ENCODE results near the gene KIF4A.

Gene KIF4A

GRCh38 chrX:70281951-70282350, 8.0 kb upstream of the KIF4A start, which contains the start of gene RAB41:
RAB41 (plus strand) TSS chrX:70282172; CDS start chrX:70282218, 46 bp downstream.
- H3K4me3 ChIP-seq (replicated peaks; ENCODE audit: insufficient read depth, low read length) = no peak within 1 kb of the TSS
- TF ChIP-seq GABPA (IDR thresholded peaks at IDR 0.05; ENCODE audit: low read depth) = no peak
- no peak for TF ChIP-seq SPI1 (IDR thresholded peaks at IDR 0.05; ENCODE audit: borderline replicate concordance, low read depth)
- no peak for TF ChIP-seq CTCF (IDR thresholded peaks at IDR 0.05; ENCODE audit: insufficient read depth, low read length)
- TF ChIP-seq REST (IDR thresholded peaks at IDR 0.05; ENCODE audit: insufficient replicate concordance, low read depth) = no peak
- no peak for TF ChIP-seq POLR2AphosphoS5 (IDR thresholded peaks at IDR 0.05; ENCODE audit: low read depth)

GRCh38 chrX:70289168-70289792, 624 bp upstream of the KIF4A start:
- no peaks in the 10 kb centered on the region for H3K27me3 ChIP-seq (ENCODE audit: insufficient read depth, poor library complexity, severe bottlenecking)
- peak overlapping the region; percentile 50 for H3K27ac ChIP-seq (replicated peaks)
- TF ChIP-seq POLR2AphosphoS5 (IDR thresholded peaks at IDR 0.05; ENCODE audit: low read depth) = no peak
- TF ChIP-seq REST (IDR thresholded peaks at IDR 0.05; ENCODE audit: insufficient replicate concordance, low read depth) = no peak
- no peak for TF ChIP-seq SPI1 (IDR thresholded peaks at IDR 0.05; ENCODE audit: borderline replicate concordance, low read depth)
- no peak for TF ChIP-seq CTCF (IDR thresholded peaks at IDR 0.05; ENCODE audit: insufficient read depth, low read length)
- TF ChIP-seq GABPA (IDR thresholded peaks at IDR 0.05; ENCODE audit: low read depth) = no peak
- DNase-seq (ENCODE audit: low read depth in 1 of 2, low spot score in 1 of 2) = no peak
- peak overlapping the region; percentile 70 for H3K4me3 ChIP-seq (replicated peaks; ENCODE audit: insufficient read depth, low read length)

More at GRCh38 chrX:70281951-70282350, 8.0 kb upstream of the KIF4A start, which contains the start of gene RAB41:
- no peak within 1 kb of the TSS for H3K27ac ChIP-seq (replicated peaks)
- H3K27me3 ChIP-seq (ENCODE audit: insufficient read depth, poor library complexity, severe bottlenecking) = no peaks in the 10 kb centered on the region
- no peak for DNase-seq (ENCODE audit: low read depth in 1 of 2, low spot score in 1 of 2)

GRCh38 chrX:70292788-70293187, 2.9 kb downstream of the KIF4A start:
- no peak overlapping the region for H3K27ac ChIP-seq (replicated peaks)
- no peaks in the 10 kb centered on the region for H3K27me3 ChIP-seq (ENCODE audit: insufficient read depth, poor library complexity, severe bottlenecking)

More at GRCh38 chrX:70292788-70293187, 2.9 kb downstream of the KIF4A start:
- H3K4me3 ChIP-seq (replicated peaks; ENCODE audit: insufficient read depth, low read length) = no peak overlapping the region
- DNase-seq (ENCODE audit: low read depth in 1 of 2, low spot score in 1 of 2) = no peak
- TF ChIP-seq SPI1 (IDR thresholded peaks at IDR 0.05; ENCODE audit: borderline replicate concordance, low read depth) (no peak), POLR2AphosphoS5 (IDR thresholded peaks at IDR 0.05; ENCODE audit: low read depth) (no peak), REST (IDR thresholded peaks at IDR 0.05; ENCODE audit: insufficient replicate concordance, low read depth) (no peak), GABPA (IDR thresholded peaks at IDR 0.05; ENCODE audit: low read depth) (no peak), CTCF (IDR thresholded peaks at IDR 0.05; ENCODE audit: insufficient read depth, low read length) (no peak)
